Breast epithelium (tissue), 3 donors: Measurements from ENCODE around the gene ZMIZ1.

Source experiments
- POLR2A ChIP-seq: fragments of 450-650 bp; IDR thresholded peaks from one replicate; pipeline ENCODE4 v1.6.1; 2016; ENCODE audit warnings: antibody characterized with exemption, mild to moderate bottlenecking, moderate library complexity
- TF ChIP-seq, protein P1 (sequence below), 3 donors: fragments of 450-650 bp; IDR thresholded peaks; one replicate each; pipeline ENCODE4 v1.5.1; 2016 to 2017; ENCODE audit warnings: antibody characterized with exemption in 3 of 3, mild to moderate bottlenecking in 3 of 3, moderate library complexity in 3 of 3

DNA sequence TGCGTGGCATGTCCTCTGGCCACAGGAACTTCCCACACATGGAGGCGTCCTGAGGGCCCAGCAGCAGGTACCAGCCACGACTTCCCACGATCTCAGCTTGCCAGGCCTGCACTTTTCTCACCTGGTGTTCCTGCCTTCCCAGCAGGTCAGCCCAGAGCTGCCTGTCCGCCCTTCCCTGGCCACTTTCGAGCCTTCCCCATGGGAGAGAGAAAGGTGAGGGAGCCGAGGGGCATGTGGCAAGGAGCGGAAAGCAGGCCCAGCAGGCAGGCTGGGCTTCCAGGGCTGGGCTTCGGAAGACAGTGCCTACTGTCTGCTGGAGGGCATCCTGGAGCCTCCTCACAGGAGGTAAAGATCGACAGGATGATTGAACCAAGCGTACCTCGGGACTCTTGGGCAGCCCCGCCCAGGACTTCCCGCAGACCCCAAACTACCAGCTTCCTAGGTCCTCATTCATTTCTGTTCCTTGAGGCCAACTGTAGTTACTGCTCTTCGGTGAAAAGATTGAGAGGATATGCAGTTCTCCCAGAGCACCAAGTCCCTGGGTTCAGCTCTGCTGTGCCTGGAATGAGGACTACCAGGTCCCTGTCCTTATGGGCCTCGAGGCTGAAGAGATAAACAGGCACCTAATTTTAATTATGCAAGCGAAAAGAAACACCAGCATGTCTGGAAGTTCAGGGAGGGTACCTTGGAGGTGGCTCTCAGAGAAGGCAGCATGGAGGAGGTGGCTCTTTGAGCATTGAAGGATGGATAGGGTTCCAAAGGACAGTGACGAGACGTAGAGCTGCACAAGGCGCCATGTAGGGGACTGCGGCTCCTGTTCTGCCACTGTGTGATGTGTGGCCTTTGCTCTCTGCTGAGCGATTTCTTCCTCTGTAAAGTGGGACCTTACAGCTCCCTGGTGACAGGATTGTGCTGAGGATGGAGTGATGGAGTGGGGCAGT is 87.8 kb downstream of the ZMIZ1 start:
- no peak for TF ChIP-seq POLR2A
- TF ChIP-seq, protein P1, sequence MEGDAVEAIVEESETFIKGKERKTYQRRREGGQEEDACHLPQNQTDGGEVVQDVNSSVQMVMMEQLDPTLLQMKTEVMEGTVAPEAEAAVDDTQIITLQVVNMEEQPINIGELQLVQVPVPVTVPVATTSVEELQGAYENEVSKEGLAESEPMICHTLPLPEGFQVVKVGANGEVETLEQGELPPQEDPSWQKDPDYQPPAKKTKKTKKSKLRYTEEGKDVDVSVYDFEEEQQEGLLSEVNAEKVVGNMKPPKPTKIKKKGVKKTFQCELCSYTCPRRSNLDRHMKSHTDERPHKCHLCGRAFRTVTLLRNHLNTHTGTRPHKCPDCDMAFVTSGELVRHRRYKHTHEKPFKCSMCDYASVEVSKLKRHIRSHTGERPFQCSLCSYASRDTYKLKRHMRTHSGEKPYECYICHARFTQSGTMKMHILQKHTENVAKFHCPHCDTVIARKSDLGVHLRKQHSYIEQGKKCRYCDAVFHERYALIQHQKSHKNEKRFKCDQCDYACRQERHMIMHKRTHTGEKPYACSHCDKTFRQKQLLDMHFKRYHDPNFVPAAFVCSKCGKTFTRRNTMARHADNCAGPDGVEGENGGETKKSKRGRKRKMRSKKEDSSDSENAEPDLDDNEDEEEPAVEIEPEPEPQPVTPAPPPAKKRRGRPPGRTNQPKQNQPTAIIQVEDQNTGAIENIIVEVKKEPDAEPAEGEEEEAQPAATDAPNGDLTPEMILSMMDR (IDR thresholded peaks at IDR 0.05), result no peak
